ENCODE measurements around the gene PDHX. TPM values are rescaled to one million over a fixed set of nuclear protein-coding genes. Genes with fewer than 3 reads are reported as not detected.

The PDHX gene
- total and polyA plus RNA-seq, 9 donors: 11.8 to 45.2 (median 24.0) TPM

DNA sequence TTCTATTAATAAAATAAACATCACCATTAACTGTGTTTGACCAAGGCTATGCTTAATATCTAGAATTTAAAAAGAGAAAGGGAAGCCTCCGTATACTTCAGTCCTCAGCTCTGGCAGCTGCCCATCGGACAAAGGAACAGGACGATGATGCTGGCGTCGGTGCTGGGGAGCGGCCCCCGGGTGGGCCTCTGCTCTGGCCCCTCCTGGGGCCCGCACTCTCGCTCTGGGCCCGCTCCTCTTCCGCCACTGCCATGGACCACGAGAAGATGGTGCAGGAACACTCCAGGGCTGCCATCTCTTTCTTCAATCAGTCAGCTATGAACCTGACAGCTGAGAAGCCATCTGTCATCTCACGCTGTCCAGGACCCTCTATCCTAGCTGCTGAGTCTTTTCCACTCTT, 25.3 kb downstream of the PDHX start:
- TF ChIP-seq POLR2A (IDR thresholded peaks at IDR 0.05) (no peak), CTCF (IDR thresholded peaks at IDR 0.05) (no peak), EP300 (IDR thresholded peaks at IDR 0.05) (no peak)
- WGBS, 3 donors: 95 to 97% (median 96%) methylated on average over 13 of the region's 13 CpGs
- intact Hi-C loops (cut with DNase I): no loop called here

GRCh38 chr11:34944692-34945091, 28.3 kb downstream of the PDHX start:
- H3K4me1 ChIP-seq (ENCODE audit: insufficient read depth): peaks cover 4% of the 10 kb centered on the region

More for the DNA sequence above, 25.3 kb downstream of the PDHX start:
- Histone ChIP-seq H3K27ac (no peak overlapping the region), H3K4me3 (no peak overlapping the region), H3K36me3 (no peaks in the 10 kb centered on the region), H3K9me3 (no peaks in the 10 kb centered on the region), H3K27me3 (no peaks in the 10 kb centered on the region), H3K4me1 (ENCODE audit: insufficient read depth) (peaks cover 3% of the 10 kb centered on the region)
- no peak for DNase-seq

DNA sequence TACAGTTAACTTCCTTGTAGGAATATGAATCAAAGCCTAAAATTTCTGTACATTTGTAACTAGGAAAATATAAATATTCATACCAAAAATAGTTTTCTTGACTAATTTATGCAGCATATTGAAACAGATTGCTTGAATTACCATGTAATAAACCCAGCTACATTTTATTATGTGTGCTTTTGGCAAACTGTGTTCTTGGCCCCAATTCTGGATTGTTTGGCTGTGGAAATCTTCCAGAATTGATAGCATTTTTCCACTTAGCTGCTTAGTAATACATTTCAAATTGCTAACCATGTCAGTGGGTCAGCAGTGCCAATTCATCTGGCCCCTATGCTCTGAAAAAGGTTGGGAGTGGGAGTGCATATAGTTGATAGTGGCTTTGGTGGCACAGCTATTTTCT, 32.3 kb downstream of the PDHX start:
- no peak for TF ChIP-seq CTCF (IDR thresholded peaks at IDR 0.05)
- intact Hi-C loops (cut with DNase I): no loop called here

More at GRCh38 chr11:34944692-34945091, 28.3 kb downstream of the PDHX start:
- Histone ChIP-seq H3K4me3 (no peak overlapping the region), H3K27ac (no peak overlapping the region), H3K27me3 (no peaks in the 10 kb centered on the region), H3K36me3 (no peaks in the 10 kb centered on the region), H3K9me3 (no peaks in the 10 kb centered on the region)
- intact Hi-C loops (cut with DNase I): no loop called here
- TF ChIP-seq POLR2A (IDR thresholded peaks at IDR 0.05) (no peak), EP300 (IDR thresholded peaks at IDR 0.05) (no peak), CTCF (IDR thresholded peaks at IDR 0.05) (no peak)
- WGBS, 3 donors: 94 to 100% (median 95%) methylated on average over 1 of the region's 1 CpG
- DNase-seq: no peak

GRCh38 chr11:34953955-34954354, 37.5 kb downstream of the PDHX start:
- DNase-seq: no peak
- Histone ChIP-seq H3K27ac (no peak overlapping the region), H3K27me3 (no peaks in the 10 kb centered on the region), H3K36me3 (no peaks in the 10 kb centered on the region), H3K4me3 (no peak overlapping the region), H3K4me1 (ENCODE audit: insufficient read depth) (no peaks in the 10 kb centered on the region), H3K9me3 (no peaks in the 10 kb centered on the region)
- TF ChIP-seq POLR2A (IDR thresholded peaks at IDR 0.05) (no peak), EP300 (IDR thresholded peaks at IDR 0.05) (no peak), CTCF (IDR thresholded peaks at IDR 0.05) (no peak)
- intact Hi-C loops (cut with DNase I): no loop called here
- WGBS, 3 donors: 88 to 92% (median 90%) methylated on average over 1 of the region's 1 CpG

More for the DNA sequence above, 32.3 kb downstream of the PDHX start:
- Histone ChIP-seq H3K27ac (no peak overlapping the region), H3K9me3 (no peaks in the 10 kb centered on the region), H3K36me3 (no peaks in the 10 kb centered on the region), H3K4me3 (no peak overlapping the region), H3K27me3 (no peaks in the 10 kb centered on the region), H3K4me1 (ENCODE audit: insufficient read depth) (peaks cover 2% of the 10 kb centered on the region)
- no peak for DNase-seq

- TF ChIP-seq POLR2A (IDR thresholded peaks at IDR 0.05): no peak
- TF ChIP-seq CTCF (IDR thresholded peaks at IDR 0.05): no peak
- TF ChIP-seq EP300 (IDR thresholded peaks at IDR 0.05): no peak
- 96 to 99% (median 96%) methylated on average over 5 of the region's 5 CpGs for WGBS, 3 donors
- H3K9me3 ChIP-seq: no peaks in the 10 kb centered on the region
Observed at GRCh38 chr11:34957206-34957605, 40.8 kb downstream of the PDHX start.

More at GRCh38 chr11:34957206-34957605, 40.8 kb downstream of the PDHX start:
- DNase-seq: no peak
- Histone ChIP-seq H3K36me3 (no peaks in the 10 kb centered on the region), H3K27me3 (no peaks in the 10 kb centered on the region), H3K4me1 (ENCODE audit: insufficient read depth) (no peaks in the 10 kb centered on the region), H3K4me3 (no peak overlapping the region), H3K27ac (no peak overlapping the region)
- intact Hi-C loops (cut with DNase I): no loop called here

Measured in ovary (tissue), 9 donors.